SU-DHL-6 (cell line): Measurements from ENCODE around the gene TBC1D3E.
"Not testable (repeated sequence)": the region's sequence is repeated elsewhere in the genome, so short reads cannot be mapped to it uniquely, and the experiment has no call there.

Experiments
- EZH2phosphoT487 ChIP-seq: fragments of 200-600 bp; sonication (generic), shearing (Covaris generic); conservative IDR thresholded peaks from 2 replicates; pipeline ENCODE4 v1.6.1; 2018; ENCODE audit warnings: mild to moderate bottlenecking, antibody characterized with exemption, low read length, moderate library complexity, mixed read lengths
- TF ChIP-seq, protein P1 (sequence below): fragments of 200-600 bp; sonication (generic); IDR thresholded peaks from one replicate; pipeline ENCODE4 v1.5.1; 2017; ENCODE audit warnings: antibody characterized with exemption, mild to moderate bottlenecking, low read length, moderate library complexity; ENCODE audit not compliant: insufficient read depth, poor library complexity, severe bottlenecking

DNA sequence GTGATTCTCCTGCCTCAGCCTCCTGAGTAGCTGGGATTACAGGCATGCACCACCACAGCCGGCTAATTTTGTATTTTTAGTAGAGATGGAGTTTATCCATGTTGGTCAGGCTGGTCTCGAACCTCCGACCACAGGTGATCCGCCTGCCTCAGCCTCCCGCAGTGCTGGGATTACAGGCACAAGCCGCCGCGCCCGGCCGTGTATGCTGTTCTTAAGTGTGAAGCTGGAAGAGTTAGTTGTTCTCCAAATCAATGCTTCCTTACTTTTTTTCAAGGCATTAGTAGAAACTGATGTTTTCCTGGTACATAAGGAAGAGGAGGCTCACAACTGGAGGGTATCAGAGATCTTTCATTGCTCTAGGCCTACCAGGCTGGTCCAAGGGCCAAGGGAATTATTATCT, 39.6 kb upstream of the TBC1D3E start:
- TF ChIP-seq EZH2phosphoT487, result not testable (repeated sequence)
- TF ChIP-seq, protein P1, sequence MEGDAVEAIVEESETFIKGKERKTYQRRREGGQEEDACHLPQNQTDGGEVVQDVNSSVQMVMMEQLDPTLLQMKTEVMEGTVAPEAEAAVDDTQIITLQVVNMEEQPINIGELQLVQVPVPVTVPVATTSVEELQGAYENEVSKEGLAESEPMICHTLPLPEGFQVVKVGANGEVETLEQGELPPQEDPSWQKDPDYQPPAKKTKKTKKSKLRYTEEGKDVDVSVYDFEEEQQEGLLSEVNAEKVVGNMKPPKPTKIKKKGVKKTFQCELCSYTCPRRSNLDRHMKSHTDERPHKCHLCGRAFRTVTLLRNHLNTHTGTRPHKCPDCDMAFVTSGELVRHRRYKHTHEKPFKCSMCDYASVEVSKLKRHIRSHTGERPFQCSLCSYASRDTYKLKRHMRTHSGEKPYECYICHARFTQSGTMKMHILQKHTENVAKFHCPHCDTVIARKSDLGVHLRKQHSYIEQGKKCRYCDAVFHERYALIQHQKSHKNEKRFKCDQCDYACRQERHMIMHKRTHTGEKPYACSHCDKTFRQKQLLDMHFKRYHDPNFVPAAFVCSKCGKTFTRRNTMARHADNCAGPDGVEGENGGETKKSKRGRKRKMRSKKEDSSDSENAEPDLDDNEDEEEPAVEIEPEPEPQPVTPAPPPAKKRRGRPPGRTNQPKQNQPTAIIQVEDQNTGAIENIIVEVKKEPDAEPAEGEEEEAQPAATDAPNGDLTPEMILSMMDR, result not testable (repeated sequence)
